GM21423 (cell line): ENCODE results near the gene TTC21B.
"Not testable (repeated sequence)": the region's sequence is repeated elsewhere in the genome, so short reads cannot be mapped to it uniquely, and the experiment has no call there.

ENCODE experiments used
- ATAC-seq: cut with Tn5 transposase; IDR thresholded peaks from one replicate; pipeline ENCODE4 v1.9.1; 2021; ENCODE audit warnings: mild to moderate bottlenecking, moderate library complexity; ENCODE audit not compliant: unreplicated experiment

The TTC21B gene

GRCh38 chr2:165888171-165888570 lies 65.4 kb downstream of the TTC21B start:
- no peak for ATAC-seq

GRCh38 chr2:165886487-165887146 lies 67.0 kb downstream of the TTC21B start:
- ATAC-seq, result no peak

GRCh38 chr2:165877565-165878550 lies 75.7 kb downstream of the TTC21B start:
- ATAC-seq, result peak; percentile 63

- no peak for ATAC-seq
Measured at GRCh38 chr2:165876712-165877111, 76.9 kb downstream of the TTC21B start.

- ATAC-seq, result no peak
Measured at GRCh38 chr2:165876269-165876668, 77.3 kb downstream of the TTC21B start.

GRCh38 chr2:165874445-165875039 lies 79.0 kb downstream of the TTC21B start:
- ATAC-seq, result peak; percentile 77

- no peak for ATAC-seq
Measured at GRCh38 chr2:165872101-165872791, 81.3 kb downstream of the TTC21B start.

GRCh38 chr2:165871025-165871424 lies 82.6 kb downstream of the TTC21B start:
- no peak for ATAC-seq

GRCh38 chr2:165870346-165870745 lies 83.2 kb downstream of the TTC21B start:
- no peak for ATAC-seq

- no peak for ATAC-seq
Measured at GRCh38 chr2:165868211-165868610, 85.4 kb downstream of the TTC21B start.

- ATAC-seq, result no peak
Measured at GRCh38 chr2:165864296-165864695, 89.3 kb downstream of the TTC21B start.

GRCh38 chr2:165863810-165864261 lies 89.7 kb downstream of the TTC21B start:
- ATAC-seq, result peak; percentile 70

- ATAC-seq, result not testable (repeated sequence)
Measured at GRCh38 chr2:165861083-165861482, 92.5 kb downstream of the TTC21B start.

- not testable (repeated sequence) for ATAC-seq
Measured at GRCh38 chr2:165859723-165860122, 93.9 kb downstream of the TTC21B start.

- ATAC-seq, result no peak
Measured at GRCh38 chr2:165857876-165858275, 95.7 kb downstream of the TTC21B start.

GRCh38 chr2:165852394-165852793 lies 101.2 kb downstream of the TTC21B start:
- ATAC-seq, result no peak

- ATAC-seq, result no peak
Measured at GRCh38 chr2:165847001-165847400, 106.6 kb downstream of the TTC21B start.

- no peak for ATAC-seq
Measured at GRCh38 chr2:165846056-165846455, 107.5 kb downstream of the TTC21B start.

GRCh38 chr2:165844216-165844615 lies 109.4 kb downstream of the TTC21B start:
- no peak for ATAC-seq

GRCh38 chr2:165843351-165843750 lies 110.2 kb downstream of the TTC21B start:
- no peak for ATAC-seq
